Thoracic aorta (tissue), 2 donors: ENCODE results near the gene ESYT3. TPM values are rescaled to one million over a fixed set of nuclear protein-coding genes. Genes with fewer than 3 reads are reported as not detected.

Experiments used
- ATAC-seq: fragments of 150-250 bp; one replicate; pipeline ENCODE4 v1.8.0; 2017; ENCODE audit warnings: low read depth; ENCODE audit not compliant: insufficient number of reproducible peaks, low FRiP score
- DNase-seq: peaks from one replicate; pipeline ENCODE4 v3.0.0-alpha.2; 2020; ENCODE audit warnings: low spot score
- H3K27ac ChIP-seq, 2 donors: fragments of 200-600 bp; sonication (generic); 1 replicate in 1 of 2; 2 replicates in 1 of 2; pipeline ENCODE4 v1.5.1; 2016; ENCODE audit warnings: mild to moderate bottlenecking in 2 of 2, moderate library complexity in 2 of 2
- H3K27me3 ChIP-seq: fragments of 200-600 bp; sonication (generic); replicated peaks from 2 replicates; pipeline ENCODE4 v1.6.0; 2016; ENCODE audit warnings: mild to moderate bottlenecking; ENCODE audit not compliant: insufficient read depth
- H3K36me3 ChIP-seq: fragments of 200-600 bp; sonication (generic); one replicate; pipeline ENCODE4 v1.5.1; 2016
- H3K4me1 ChIP-seq, 2 donors: fragments of 200-600 bp; sonication (generic); 1 replicate in 1 of 2; 2 replicates in 1 of 2; pipeline versions ENCODE4 v1.5.1 to v1.6.0; 2016; ENCODE audit warnings: low read depth in 2 of 2, mild to moderate bottlenecking in 1 of 2; ENCODE audit not compliant: control insufficient read depth in 1 of 2
- H3K4me3 ChIP-seq: fragments of 200-600 bp; sonication (generic); 2 replicates; pipeline ENCODE4 v1.5.1; 2016; ENCODE audit warnings: mild to moderate bottlenecking
- H3K9me3 ChIP-seq: fragments of 200-600 bp; sonication (generic); 2 replicates; pipeline ENCODE4 v1.5.1; 2016
- total RNA-seq, 2 donors: library from RNA; depleted of rRNA; stranded (reverse); fragments of >200 nt; gene quantifications; one replicate each; pipeline versions ENCODE4 v1.1.0 to v1.2.3, GENCODE V29; 2016
- TF ChIP-seq, protein P1 (sequence below): fragments of 200-600 bp; sonication (generic); IDR thresholded peaks from one replicate; pipeline ENCODE4 v1.5.1; 2019; ENCODE audit warnings: antibody characterized with exemption

ESYT3 gene
- total RNA-seq, 2 donors from 2014 or later: 1.9 to 7.1 TPM

DNA sequence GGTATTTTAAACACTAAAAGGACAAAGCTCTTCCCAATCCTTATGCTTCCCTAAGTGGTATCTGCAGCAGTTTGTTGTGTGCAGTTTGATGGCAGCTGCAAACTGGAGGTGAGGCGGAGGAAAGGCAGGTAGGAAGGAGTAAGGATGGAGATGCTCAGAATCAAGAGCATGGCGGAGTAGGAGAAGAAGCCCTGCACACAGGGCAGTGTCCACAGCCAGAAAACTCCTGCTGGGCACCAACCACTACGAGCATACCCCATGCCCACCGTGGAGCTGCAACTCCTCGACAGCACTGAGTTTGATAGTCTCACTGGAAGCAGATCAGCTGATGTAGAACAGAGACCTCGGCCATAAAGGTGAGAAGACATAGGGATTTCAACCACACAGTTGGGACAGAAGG lies 30.3 kb upstream of the ESYT3 start:
- no peaks in the 10 kb centered on the region for H3K27me3 ChIP-seq
- peaks cover 29% of the 10 kb centered on the region for H3K36me3 ChIP-seq
- no peak overlapping the region for H3K27ac ChIP-seq
- H3K4me1 ChIP-seq: no peaks in the 10 kb centered on the region
- TF ChIP-seq, protein P1, sequence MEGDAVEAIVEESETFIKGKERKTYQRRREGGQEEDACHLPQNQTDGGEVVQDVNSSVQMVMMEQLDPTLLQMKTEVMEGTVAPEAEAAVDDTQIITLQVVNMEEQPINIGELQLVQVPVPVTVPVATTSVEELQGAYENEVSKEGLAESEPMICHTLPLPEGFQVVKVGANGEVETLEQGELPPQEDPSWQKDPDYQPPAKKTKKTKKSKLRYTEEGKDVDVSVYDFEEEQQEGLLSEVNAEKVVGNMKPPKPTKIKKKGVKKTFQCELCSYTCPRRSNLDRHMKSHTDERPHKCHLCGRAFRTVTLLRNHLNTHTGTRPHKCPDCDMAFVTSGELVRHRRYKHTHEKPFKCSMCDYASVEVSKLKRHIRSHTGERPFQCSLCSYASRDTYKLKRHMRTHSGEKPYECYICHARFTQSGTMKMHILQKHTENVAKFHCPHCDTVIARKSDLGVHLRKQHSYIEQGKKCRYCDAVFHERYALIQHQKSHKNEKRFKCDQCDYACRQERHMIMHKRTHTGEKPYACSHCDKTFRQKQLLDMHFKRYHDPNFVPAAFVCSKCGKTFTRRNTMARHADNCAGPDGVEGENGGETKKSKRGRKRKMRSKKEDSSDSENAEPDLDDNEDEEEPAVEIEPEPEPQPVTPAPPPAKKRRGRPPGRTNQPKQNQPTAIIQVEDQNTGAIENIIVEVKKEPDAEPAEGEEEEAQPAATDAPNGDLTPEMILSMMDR: no peak
- no peak for DNase-seq
- no peak for ATAC-seq
- H3K9me3 ChIP-seq: no peaks in the 10 kb centered on the region
- H3K4me3 ChIP-seq: no peak overlapping the region

DNA sequence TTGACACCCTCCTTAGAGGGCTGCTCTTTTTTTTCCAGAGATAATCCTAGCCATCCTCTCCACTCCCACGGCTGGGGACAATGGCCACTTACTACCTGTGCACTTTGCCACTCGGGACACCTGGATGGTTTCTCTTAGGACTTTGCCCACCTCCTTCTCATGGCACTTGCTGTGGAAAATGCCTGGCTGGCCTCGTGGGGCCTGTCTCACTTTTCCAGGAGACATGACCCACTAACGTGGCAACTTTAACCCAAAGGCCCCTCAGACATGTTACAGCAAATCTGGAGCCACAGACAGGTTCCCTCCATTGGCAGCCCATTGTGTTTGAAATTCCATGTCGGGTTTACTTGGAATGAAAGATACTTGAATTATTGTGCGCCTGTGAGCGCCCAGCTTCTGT lies 29.4 kb upstream of the ESYT3 start:
- ATAC-seq: no peak
- no peak for DNase-seq
- Histone ChIP-seq H3K27me3 (no peaks in the 10 kb centered on the region), H3K27ac (no peak overlapping the region), H3K36me3 (peaks cover 29% of the 10 kb centered on the region), H3K4me3 (no peak overlapping the region), H3K4me1 (no peaks in the 10 kb centered on the region), H3K9me3 (no peaks in the 10 kb centered on the region)
- TF ChIP-seq, protein P1: no peak

DNA sequence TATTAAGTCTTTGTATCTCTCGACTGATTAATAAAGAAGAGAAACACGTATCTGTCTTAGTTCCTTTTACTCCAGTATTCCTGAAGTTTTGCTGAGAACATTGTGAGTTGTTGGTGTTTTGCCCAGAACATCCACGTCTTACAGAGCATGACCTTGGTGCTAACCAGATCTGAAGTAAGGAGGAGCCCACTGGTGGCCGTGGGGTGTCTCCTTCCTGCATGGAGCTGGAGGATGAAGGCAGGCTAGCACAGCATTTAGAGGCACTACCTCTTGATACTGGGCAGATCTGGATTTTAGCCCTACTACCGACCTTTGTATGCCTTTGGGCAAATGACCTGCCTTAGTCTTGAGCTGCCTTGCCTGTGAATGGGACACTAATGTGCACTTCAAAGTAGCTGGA lies 28.9 kb upstream of the ESYT3 start:
- Histone ChIP-seq H3K9me3 (no peaks in the 10 kb centered on the region), H3K4me3 (no peak overlapping the region), H3K36me3 (peaks cover 29% of the 10 kb centered on the region), H3K27me3 (no peaks in the 10 kb centered on the region), H3K27ac (no peak overlapping the region), H3K4me1 (no peaks in the 10 kb centered on the region)
- ATAC-seq (no peak), DNase-seq (no peak)
- TF ChIP-seq, protein P1: no peak

DNA sequence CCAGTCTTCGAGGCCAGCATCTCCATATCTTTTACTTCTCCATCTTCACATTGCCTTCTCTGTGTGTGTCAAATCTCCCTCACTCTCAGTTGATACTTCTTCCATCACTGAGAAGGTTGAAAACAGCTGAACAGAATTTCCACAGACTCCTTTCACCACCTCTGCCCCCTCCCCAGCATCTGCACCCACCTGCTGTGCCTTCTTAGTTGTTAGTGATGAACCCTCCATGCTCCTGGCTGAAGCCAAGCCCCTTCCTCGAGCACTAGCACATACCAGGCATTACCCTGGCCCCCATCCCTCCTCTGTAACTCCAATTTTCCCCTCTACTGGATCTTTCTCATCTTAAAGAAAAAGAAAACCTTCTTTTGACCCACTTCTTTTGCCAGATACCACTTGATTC lies 27.8 kb upstream of the ESYT3 start:
- Histone ChIP-seq H3K4me3 (no peak overlapping the region), H3K9me3 (no peaks in the 10 kb centered on the region), H3K27me3 (no peaks in the 10 kb centered on the region), H3K4me1 (no peaks in the 10 kb centered on the region), H3K27ac (no peak overlapping the region), H3K36me3 (peaks cover 24% of the 10 kb centered on the region)
- ATAC-seq: no peak
- TF ChIP-seq, protein P1: no peak
- DNase-seq: no peak

DNA sequence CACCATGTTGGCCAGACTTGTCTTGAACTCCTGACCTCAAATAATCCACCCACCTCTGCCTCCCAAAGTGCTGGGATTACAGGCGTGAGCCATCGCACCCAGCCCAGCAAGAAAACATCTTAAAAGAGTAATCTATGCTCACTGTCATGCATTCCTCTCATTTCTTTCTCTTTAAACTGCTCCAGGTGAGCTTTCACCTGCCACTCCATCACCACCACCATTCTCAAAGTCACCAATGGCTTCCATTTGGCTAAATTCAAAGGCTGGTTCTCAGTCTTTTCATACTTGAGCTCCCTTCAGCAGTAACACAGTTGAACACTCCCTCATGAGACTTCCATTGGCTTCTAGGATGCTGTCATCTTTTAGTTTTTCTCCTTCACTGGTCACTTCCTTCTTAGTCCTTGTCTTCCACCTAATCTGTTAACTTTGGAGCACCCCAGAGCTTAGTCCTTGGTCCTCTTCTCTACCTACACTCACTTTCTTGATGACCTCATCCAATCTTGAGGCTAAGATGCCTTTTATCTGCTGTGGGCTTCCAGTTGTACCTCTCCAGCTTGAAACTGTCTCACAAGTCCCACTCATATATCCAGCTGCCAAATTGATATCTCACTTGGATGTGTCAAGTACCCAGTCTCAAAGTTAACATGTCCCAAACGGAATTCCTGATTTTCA lies 27.0 kb upstream of the ESYT3 start:
- ATAC-seq (no peak), DNase-seq (no peak)
- no peaks in the 10 kb centered on the region for H3K27me3 ChIP-seq
- no peak overlapping the region for H3K4me3 ChIP-seq
- no peak overlapping the region for H3K27ac ChIP-seq
- TF ChIP-seq, protein P1: no peak
- no peaks in the 10 kb centered on the region for H3K4me1 ChIP-seq
- no peaks in the 10 kb centered on the region for H3K9me3 ChIP-seq
- H3K36me3 ChIP-seq: peaks cover 18% of the 10 kb centered on the region
